Progenitor cell of endocrine pancreas (in vitro differentiated cells): ENCODE results near the gene CCL20. TPM values are rescaled to one million over a fixed set of nuclear protein-coding genes. Genes with fewer than 3 reads are reported as not detected.
"Not testable (repeated sequence)": the region's sequence is repeated elsewhere in the genome, so short reads cannot be mapped to it uniquely, and the experiment has no call there.

ENCODE experiments used
- DNase-seq: peaks from one replicate; pipeline ENCODE4 v3.0.0; 2021; ENCODE audit warnings: low spot score; ENCODE audit not compliant: unreplicated experiment
- H3K27ac Mint-ChIP-seq: 2 replicates; pipeline ENCODE4 v1.8.0; 2021; ENCODE audit warnings: mild to moderate bottlenecking, moderate library complexity, mixed read lengths
- H3K27me3 Mint-ChIP-seq: 2 replicates; pipeline ENCODE4 v1.8.0; 2021; ENCODE audit warnings: mixed read lengths
- H3K36me3 Mint-ChIP-seq: 2 replicates; pipeline ENCODE4 v1.8.0; 2022; ENCODE audit warnings: mixed read lengths; ENCODE audit not compliant: insufficient read depth
- H3K4me1 Mint-ChIP-seq: 2 replicates; pipeline ENCODE4 v1.8.0; 2021; ENCODE audit warnings: low read depth, mixed read lengths
- H3K4me3 Mint-ChIP-seq: 2 replicates; pipeline ENCODE4 v1.8.0; 2021; ENCODE audit warnings: low read depth, mild to moderate bottlenecking, moderate library complexity, mixed read lengths
- H3K9me3 Mint-ChIP-seq: 2 replicates; pipeline ENCODE4 v1.8.0; 2021; ENCODE audit warnings: low read depth, mixed read lengths
- CTCF ChIP-seq: fragments of 200-600 bp; sonication (generic); IDR thresholded peaks from one replicate; pipeline ENCODE4 v1.5.0; 2021; ENCODE audit warnings: antibody characterized with exemption, mild to moderate bottlenecking; ENCODE audit not compliant: unreplicated experiment
- total RNA-seq: library from RNA; stranded (reverse); gene quantifications from 2 replicates; pipeline ENCODE4 v1.2.1, GENCODE V29; 2021

CCL20 gene
- total RNA-seq, 1 donor from 2014 or later: not detected

GRCh38 chr2:227793148-227793712 is 20.4 kb upstream of the CCL20 start:
- H3K27me3 Mint-ChIP-seq: no peaks in the 10 kb centered on the region

GRCh38 chr2:227796045-227796711 is 17.5 kb upstream of the CCL20 start:
- Mint-ChIP-seq H3K27ac (no peak overlapping the region), H3K27me3 (no peaks in the 10 kb centered on the region), H3K4me3 (no peak overlapping the region), H3K4me1 (no peaks in the 10 kb centered on the region), H3K9me3 (no peaks in the 10 kb centered on the region), H3K36me3 (no peaks in the 10 kb centered on the region)
- DNase-seq: no peak
- no peak for TF ChIP-seq CTCF

More at GRCh38 chr2:227793148-227793712, 20.4 kb upstream of the CCL20 start:
- no peaks in the 10 kb centered on the region for H3K9me3 Mint-ChIP-seq
- TF ChIP-seq CTCF: no peak
- H3K4me3 Mint-ChIP-seq: no peak overlapping the region
- no peak for DNase-seq
- no peak overlapping the region for H3K27ac Mint-ChIP-seq
- H3K36me3 Mint-ChIP-seq: no peaks in the 10 kb centered on the region
- no peaks in the 10 kb centered on the region for H3K4me1 Mint-ChIP-seq

GRCh38 chr2:227796768-227797167 is 16.9 kb upstream of the CCL20 start:
- H3K36me3 Mint-ChIP-seq, H3K27ac Mint-ChIP-seq, DNase-seq, H3K9me3 Mint-ChIP-seq, H3K4me1 Mint-ChIP-seq, H3K27me3 Mint-ChIP-seq, H3K4me3 Mint-ChIP-seq: not testable (repeated sequence)

- Mint-ChIP-seq H3K27me3 (no peaks in the 10 kb centered on the region), H3K4me3 (no peak overlapping the region), H3K27ac (no peak overlapping the region), H3K9me3 (no peaks in the 10 kb centered on the region), H3K4me1 (no peaks in the 10 kb centered on the region), H3K36me3 (no peaks in the 10 kb centered on the region)
- DNase-seq: no peak
- TF ChIP-seq CTCF: no peak
These were observed 14.4 kb upstream of the CCL20 start for GRCh38 chr2:227799202-227799601.

GRCh38 chr2:227802882-227803281 is 10.8 kb upstream of the CCL20 start:
- DNase-seq: no peak
- no peaks in the 10 kb centered on the region for H3K27me3 Mint-ChIP-seq
- no peaks in the 10 kb centered on the region for H3K4me1 Mint-ChIP-seq
- no peak overlapping the region for H3K27ac Mint-ChIP-seq
- H3K4me3 Mint-ChIP-seq: no peak overlapping the region
- no peaks in the 10 kb centered on the region for H3K36me3 Mint-ChIP-seq
- no peak for TF ChIP-seq CTCF
- no peaks in the 10 kb centered on the region for H3K9me3 Mint-ChIP-seq

GRCh38 chr2:227804975-227805374 is 8.7 kb upstream of the CCL20 start:
- DNase-seq: no peak
- no peaks in the 10 kb centered on the region for H3K4me1 Mint-ChIP-seq
- no peak overlapping the region for H3K4me3 Mint-ChIP-seq
- H3K27ac Mint-ChIP-seq: no peak overlapping the region
- TF ChIP-seq CTCF: no peak
- no peaks in the 10 kb centered on the region for H3K27me3 Mint-ChIP-seq
- no peaks in the 10 kb centered on the region for H3K9me3 Mint-ChIP-seq
- H3K36me3 Mint-ChIP-seq: no peaks in the 10 kb centered on the region
